CD8-positive, alpha-beta memory T cell (primary cell): ENCODE data around the gene FAM83B. TPM values are rescaled to one million over a fixed set of nuclear protein-coding genes. Genes with fewer than 3 reads are reported as not detected.

Source experiments
- CTCF ChIA-PET: fragments of 350-600 bp; sonication (Branson Sonifier 250); formaldehyde crosslinking; loops from one replicate; lab custom pipeline; 2021; ENCODE audit warnings: antibody characterized with exemption; lab: Charles Lee
- POLR2A ChIA-PET: fragments of 350-600 bp; sonication (Branson Sonifier 250); formaldehyde crosslinking; loops from one replicate; lab custom pipeline; 2021; ENCODE audit warnings: antibody characterized with exemption; lab: Charles Lee
- DNase-seq, 5 donors: peaks; one replicate each; pipeline versions ENCODE4 v3.0.0 to v3.0.0-alpha.2; 2020 to 2022; ENCODE audit warnings: mixed read lengths in 1 of 5
- H3K27ac ChIP-seq: one replicate; pipeline ENCODE4 v1.7.0; 2013; ENCODE audit warnings: low read depth, mild to moderate bottlenecking, low read length, moderate library complexity
- H3K27me3 ChIP-seq: 2 replicates; pipeline ENCODE4 v1.7.0; 2013; ENCODE audit warnings: low read length, mild to moderate bottlenecking; ENCODE audit not compliant: insufficient read depth, poor library complexity, severe bottlenecking
- H3K36me3 ChIP-seq: 2 replicates; pipeline ENCODE4 v1.7.0; 2013; ENCODE audit warnings: mild to moderate bottlenecking, low read length, moderate library complexity; ENCODE audit not compliant: insufficient read depth
- H3K4me1 ChIP-seq: 2 replicates; pipeline ENCODE4 v1.7.0; 2013; ENCODE audit warnings: mild to moderate bottlenecking, low read length, moderate library complexity; ENCODE audit not compliant: insufficient read depth
- H3K4me3 ChIP-seq: 2 replicates; pipeline ENCODE4 v1.7.0; 2013; ENCODE audit warnings: mild to moderate bottlenecking, low read length
- H3K9me3 ChIP-seq: 2 replicates; pipeline ENCODE4 v1.7.0; 2013; ENCODE audit warnings: mild to moderate bottlenecking, low read length
- H3K27ac Mint-ChIP-seq, 8 donors: one replicate each; pipeline ENCODE4 v1.8.0; 2020 to 2021; ENCODE audit warnings: mixed read lengths in 8 of 8, mild to moderate bottlenecking in 6 of 8, inconsistent platforms in 3 of 8, moderate library complexity in 3 of 8
- H3K27me3 Mint-ChIP-seq, 2 donors: one replicate each; pipeline ENCODE4 v1.8.0; 2020 to 2021; ENCODE audit warnings: mixed read lengths in 2 of 2, mild to moderate bottlenecking in 1 of 2, moderate library complexity in 1 of 2
- H3K36me3 Mint-ChIP-seq, 3 donors: one replicate each; pipeline ENCODE4 v1.8.0; 2020 to 2021; ENCODE audit warnings: mixed read lengths in 3 of 3, inconsistent platforms in 1 of 3, mild to moderate bottlenecking in 1 of 3
- H3K4me1 Mint-ChIP-seq, 3 donors: one replicate each; pipeline ENCODE4 v1.8.0; 2020 to 2021; ENCODE audit warnings: mixed read lengths in 3 of 3, inconsistent platforms in 1 of 3, mild to moderate bottlenecking in 1 of 3
- H3K4me3 Mint-ChIP-seq, 7 donors: one replicate each; pipeline ENCODE4 v1.8.0; 2020 to 2021; ENCODE audit warnings: mixed read lengths in 7 of 7, mild to moderate bottlenecking in 6 of 7, moderate library complexity in 4 of 7, inconsistent platforms in 2 of 7
- H3K9me3 Mint-ChIP-seq, 5 donors: one replicate each; pipeline ENCODE4 v1.8.0; 2020 to 2022; ENCODE audit warnings: mixed read lengths in 5 of 5, mild to moderate bottlenecking in 3 of 5, moderate library complexity in 2 of 5, inconsistent platforms in 1 of 5
- polyA plus RNA-seq: library from polyadenylated mRNA; unstranded; fragments of 300-500 nt; fragmentation: Illumina TruSeq; gene quantifications from one replicate; pipeline ENCODE4 v1.2.3, GENCODE V29; 2021
- total RNA-seq, 2 experiments: library from RNA; stranded (reverse); gene quantifications; one replicate each; pipeline ENCODE4 v1.2.3, GENCODE V29; 2021

The FAM83B gene
- total and polyA plus RNA-seq, 3 experiments from 2014 or later = not detected

- no peaks in the 10 kb centered on the region for H3K4me1 Mint-ChIP-seq
- H3K27me3 ChIP-seq = no peaks in the 10 kb centered on the region
- DNase-seq = no peak
- H3K9me3 ChIP-seq = no peaks in the 10 kb centered on the region
- no peaks in the 10 kb centered on the region for H3K4me1 ChIP-seq
- CTCF ChIA-PET = no interaction called here
- no peak overlapping the region for H3K27ac Mint-ChIP-seq
- no peaks in the 10 kb centered on the region for H3K36me3 Mint-ChIP-seq
- H3K36me3 ChIP-seq = no peaks in the 10 kb centered on the region
- H3K4me3 Mint-ChIP-seq = no peak overlapping the region
- H3K9me3 Mint-ChIP-seq = peaks cover 6 to 31% (median 6%) of the 10 kb centered on the region in 5 donors
- no peaks in the 10 kb centered on the region for H3K27me3 Mint-ChIP-seq
- no peak overlapping the region for H3K4me3 ChIP-seq
- no peak overlapping the region for H3K27ac ChIP-seq
- POLR2A ChIA-PET = no interaction called here
Observed at GRCh38 chr6:54893818-54894217, 47.2 kb downstream of the FAM83B start.

- DNase-seq = no peak
- Histone ChIP-seq H3K4me1 (no peaks in the 10 kb centered on the region), H3K27ac (no peak overlapping the region), H3K36me3 (no peaks in the 10 kb centered on the region), H3K9me3 (no peaks in the 10 kb centered on the region), H3K27me3 (no peaks in the 10 kb centered on the region), H3K4me3 (no peak overlapping the region)
- CTCF ChIA-PET = no interaction called here
- Mint-ChIP-seq H3K27ac (no peak overlapping the region), H3K9me3 (peaks cover 1 to 16% (median 6%) of the 10 kb centered on the region in 5 donors), H3K4me1 (no peaks in the 10 kb centered on the region), H3K27me3 (no peaks in the 10 kb centered on the region), H3K36me3 (no peaks in the 10 kb centered on the region), H3K4me3 (no peak overlapping the region)
- POLR2A ChIA-PET = no interaction called here
Observed at GRCh38 chr6:54896302-54896701, 49.7 kb downstream of the FAM83B start.

- ChIA-PET POLR2A (no interaction called here), CTCF (no interaction called here)
- no peaks in the 10 kb centered on the region for H3K36me3 ChIP-seq
- no peak overlapping the region for H3K27ac ChIP-seq
- Mint-ChIP-seq H3K4me1 (no peaks in the 10 kb centered on the region), H3K27me3 (no peaks in the 10 kb centered on the region), H3K36me3 (no peaks in the 10 kb centered on the region), H3K4me3 (no peak overlapping the region), H3K9me3 (peaks cover 0 to 19% (median 6%) of the 10 kb centered on the region in 5 donors), H3K27ac (no peak overlapping the region)
- H3K4me1 ChIP-seq = no peaks in the 10 kb centered on the region
- no peaks in the 10 kb centered on the region for H3K9me3 ChIP-seq
- no peaks in the 10 kb centered on the region for H3K27me3 ChIP-seq
- H3K4me3 ChIP-seq = no peak overlapping the region
- DNase-seq = no peak
Observed at GRCh38 chr6:54897462-54898189, 51.1 kb downstream of the FAM83B start.

GRCh38 chr6:54898767-54899166 lies 52.2 kb downstream of the FAM83B start:
- ChIA-PET CTCF (interaction anchor here (0.9 kb wide), 1 partner anchor 16 kb away, joined by 3 read pairs; no protein-coding TSS in a partner anchor), POLR2A (no interaction called here)
- H3K27me3 Mint-ChIP-seq = no peaks in the 10 kb centered on the region
- peaks cover 0 to 17% (median 4%) of the 10 kb centered on the region in 5 donors for H3K9me3 Mint-ChIP-seq
- H3K36me3 Mint-ChIP-seq = no peaks in the 10 kb centered on the region
- Histone ChIP-seq H3K27me3 (no peaks in the 10 kb centered on the region), H3K27ac (no peak overlapping the region), H3K4me1 (no peaks in the 10 kb centered on the region), H3K4me3 (no peak overlapping the region), H3K36me3 (no peaks in the 10 kb centered on the region), H3K9me3 (no peaks in the 10 kb centered on the region)
- H3K4me1 Mint-ChIP-seq = no peaks in the 10 kb centered on the region
- no peak for DNase-seq
- H3K27ac Mint-ChIP-seq = no peak overlapping the region
- H3K4me3 Mint-ChIP-seq = no peak overlapping the region

- POLR2A ChIA-PET = no interaction called here
- no peak overlapping the region for H3K4me3 ChIP-seq
- CTCF ChIA-PET = interaction anchor here (0.9 kb wide), 1 partner anchor 16 kb away, joined by 3 read pairs; no protein-coding TSS in a partner anchor
- Mint-ChIP-seq H3K36me3 (no peaks in the 10 kb centered on the region), H3K4me1 (no peaks in the 10 kb centered on the region), H3K4me3 (no peak overlapping the region), H3K27me3 (no peaks in the 10 kb centered on the region), H3K27ac (no peak overlapping the region), H3K9me3 (peaks cover 0 to 16% (median 2%) of the 10 kb centered on the region in 5 donors)
- H3K27ac ChIP-seq = no peak overlapping the region
- H3K9me3 ChIP-seq = no peaks in the 10 kb centered on the region
- no peak for DNase-seq
- H3K36me3 ChIP-seq = no peaks in the 10 kb centered on the region
- no peaks in the 10 kb centered on the region for H3K4me1 ChIP-seq
- H3K27me3 ChIP-seq = no peaks in the 10 kb centered on the region
Observed at GRCh38 chr6:54899442-54899841, 52.9 kb downstream of the FAM83B start.

- H3K27ac ChIP-seq = no peak overlapping the region
- DNase-seq = no peak
- Mint-ChIP-seq H3K4me3 (no peak overlapping the region), H3K9me3 (peaks cover 4 to 18% (median 4%) of the 10 kb centered on the region in 5 donors), H3K27ac (no peak overlapping the region), H3K4me1 (no peaks in the 10 kb centered on the region), H3K27me3 (no peaks in the 10 kb centered on the region), H3K36me3 (no peaks in the 10 kb centered on the region)
- no peak overlapping the region for H3K4me3 ChIP-seq
- ChIA-PET CTCF (no interaction called here), POLR2A (no interaction called here)
- H3K4me1 ChIP-seq = no peaks in the 10 kb centered on the region
- H3K36me3 ChIP-seq = no peaks in the 10 kb centered on the region
- H3K9me3 ChIP-seq = no peaks in the 10 kb centered on the region
- no peaks in the 10 kb centered on the region for H3K27me3 ChIP-seq
Observed at GRCh38 chr6:54899986-54900385, 53.4 kb downstream of the FAM83B start.

GRCh38 chr6:54900666-54901065 lies 54.1 kb downstream of the FAM83B start:
- Histone ChIP-seq H3K4me1 (no peaks in the 10 kb centered on the region), H3K27me3 (no peaks in the 10 kb centered on the region), H3K36me3 (no peaks in the 10 kb centered on the region), H3K9me3 (no peaks in the 10 kb centered on the region), H3K27ac (no peak overlapping the region), H3K4me3 (no peak overlapping the region)
- Mint-ChIP-seq H3K27me3 (no peaks in the 10 kb centered on the region), H3K27ac (no peak overlapping the region), H3K4me3 (no peak overlapping the region), H3K9me3 (peaks cover 4 to 17% (median 4%) of the 10 kb centered on the region in 5 donors), H3K4me1 (no peaks in the 10 kb centered on the region), H3K36me3 (no peaks in the 10 kb centered on the region)
- ChIA-PET POLR2A (no interaction called here), CTCF (no interaction called here)
- no peak for DNase-seq

- peaks cover 4 to 22% (median 5%) of the 10 kb centered on the region in 5 donors for H3K9me3 Mint-ChIP-seq
- CTCF ChIA-PET = no interaction called here
Observed at GRCh38 chr6:54903884-54904283, 57.3 kb downstream of the FAM83B start.

More at GRCh38 chr6:54903884-54904283, 57.3 kb downstream of the FAM83B start:
- no peak overlapping the region for H3K27ac ChIP-seq
- Mint-ChIP-seq H3K27ac (no peak overlapping the region), H3K27me3 (no peaks in the 10 kb centered on the region), H3K36me3 (no peaks in the 10 kb centered on the region), H3K4me3 (no peak overlapping the region), H3K4me1 (no peaks in the 10 kb centered on the region)
- H3K4me3 ChIP-seq = no peak overlapping the region
- H3K36me3 ChIP-seq = no peaks in the 10 kb centered on the region
- POLR2A ChIA-PET = no interaction called here
- no peak for DNase-seq
- H3K9me3 ChIP-seq = no peaks in the 10 kb centered on the region
- H3K27me3 ChIP-seq = no peaks in the 10 kb centered on the region
- H3K4me1 ChIP-seq = no peaks in the 10 kb centered on the region
